Endothelial cell of umbilical vein (primary cell): ENCODE measurements around the gene SNCB. TPM values are rescaled to one million over a fixed set of nuclear protein-coding genes. Genes with fewer than 3 reads are reported as not detected.

Source experiments
- BruUV-seq: library from RNA; stranded (reverse); fragments of 400-500 nt; replicated peaks from 2 replicates; lab custom pipeline; 2021; lab: Mats Ljungman, UMichigan
- CTCF ChIA-PET: fragments of 300-600, 350-600 bp; sonication (Branson Sonifier 250); formaldehyde crosslinking; loops from one replicate; lab custom pipeline; 2021; ENCODE audit warnings: antibody characterized with exemption, inconsistent platforms; lab: Charles Lee
- POLR2A ChIA-PET: fragments of 300-600, 350-600 bp; sonication (Branson Sonifier 250); formaldehyde crosslinking; loops from one replicate; lab custom pipeline; 2021; ENCODE audit warnings: antibody characterized with exemption, inconsistent platforms; lab: Charles Lee
- DNase-seq: peaks from one replicate; pipeline ENCODE4 v3.0.0-alpha.2; 2011; ENCODE audit warnings: low read depth, low spot score
- FAIRE-seq: peaks from 2 replicates; lab custom pipeline; 2011; peaks lifted over from hg19 to GRCh38; lab: Jason Lieb, UNC
- H2AFZ ChIP-seq: 2 replicates; pipeline ENCODE4 v1.6.0; 2012; ENCODE audit warnings: low read depth, low read length, control low read depth, inconsistent platforms
- H3K27ac ChIP-seq: 2 replicates; pipeline ENCODE4 v1.5.1; 2011; ENCODE audit warnings: low read depth, mild to moderate bottlenecking, control low read depth, low read length, moderate library complexity; ENCODE audit not compliant: insufficient read depth
- H3K27me3 ChIP-seq, 2 experiments: 2 replicates each; pipeline versions ENCODE4 v1.6.0 to v1.6.1; 2011; ENCODE audit warnings: low read length in 2 of 2, mixed read lengths in 1 of 2; ENCODE audit not compliant: control insufficient read depth in 2 of 2, insufficient read depth in 2 of 2
- H3K36me3 ChIP-seq, 2 experiments: 2 replicates in 1 of 2; 3 replicates in 1 of 2; pipeline ENCODE4 v1.5.1; 2011; ENCODE audit warnings: low read length in 2 of 2, mild to moderate bottlenecking in 1 of 2, moderate library complexity in 1 of 2; ENCODE audit not compliant: control insufficient read depth in 2 of 2, insufficient read depth in 2 of 2; ENCODE audit errors: extremely low read depth in 1 of 2
- H3K4me1 ChIP-seq: 3 replicates; pipeline ENCODE4 v1.5.1; 2011; ENCODE audit warnings: mild to moderate bottlenecking, low read length; ENCODE audit not compliant: control insufficient read depth, insufficient read depth; ENCODE audit errors: extremely low read depth
- H3K4me2 ChIP-seq: 2 replicates; pipeline ENCODE4 v1.6.1; 2011; ENCODE audit warnings: low read length, control low read depth, mixed read lengths; ENCODE audit not compliant: insufficient read depth
- H3K4me3 ChIP-seq, 3 experiments: fragments of 200-600 bp in 1 of 3; sonication (generic), shearing (Covaris generic) in 1 of 3; replicated peaks in 1 of 3; 2 replicates each; pipeline ENCODE4 v1.5.1; 2011 to 2016; ENCODE audit warnings: control low read depth in 3 of 3, low read length in 3 of 3, mild to moderate bottlenecking in 2 of 3, inconsistent platforms in 1 of 3, low read depth in 1 of 3, moderate library complexity in 1 of 3; ENCODE audit not compliant: insufficient read depth in 1 of 3
- H3K79me2 ChIP-seq: 2 replicates; pipeline ENCODE4 v1.6.0; 2012; ENCODE audit warnings: low read length, inconsistent platforms; ENCODE audit not compliant: control insufficient read depth, insufficient read depth
- H3K9ac ChIP-seq: replicated peaks from 2 replicates; pipeline ENCODE3; 2011; ENCODE audit warnings: low read length, control low read depth; ENCODE audit not compliant: insufficient read depth; ENCODE audit errors: extremely low read depth
- H3K9me1 ChIP-seq: replicated peaks from 3 replicates; pipeline ENCODE4 v1.6.0; 2011; ENCODE audit warnings: mild to moderate bottlenecking, low read length; ENCODE audit not compliant: control insufficient read depth, insufficient read depth; ENCODE audit errors: extremely low read depth
- H3K9me3 ChIP-seq: replicated peaks from 2 replicates; pipeline ENCODE4 v1.5.1; 2012; ENCODE audit warnings: low read length, inconsistent platforms; ENCODE audit not compliant: control insufficient read depth, insufficient read depth
- H4K20me1 ChIP-seq: replicated peaks from 2 replicates; pipeline ENCODE3; 2011; ENCODE audit warnings: mild to moderate bottlenecking, low read length; ENCODE audit not compliant: control insufficient read depth, insufficient read depth; ENCODE audit errors: extremely low read depth
- CTCF ChIP-seq, 2 donors: IDR thresholded peaks; 1 replicate in 1 of 2; 2 replicates in 1 of 2; pipeline ENCODE4 v1.5.1; 2011; ENCODE audit warnings: low read length in 2 of 2, mild to moderate bottlenecking in 2 of 2, moderate library complexity in 2 of 2, control low read depth in 1 of 2, inconsistent platforms in 1 of 2, low read depth in 1 of 2; ENCODE audit not compliant: insufficient read depth in 1 of 2; ENCODE audit errors: extremely low read depth in 1 of 2
- EZH2 ChIP-seq: IDR thresholded peaks from 2 replicates; pipeline ENCODE4 v1.6.1; 2012; ENCODE audit warnings: borderline replicate concordance, low read depth, mild to moderate bottlenecking, moderate library complexity, low read length, inconsistent platforms; ENCODE audit not compliant: severe bottlenecking
- FOS ChIP-seq: IDR thresholded peaks from 2 replicates; pipeline ENCODE4 v1.6.1; 2011; ENCODE audit warnings: mild to moderate bottlenecking, low read length, moderate library complexity, borderline replicate concordance; ENCODE audit not compliant: insufficient read depth
- GATA2 ChIP-seq: IDR thresholded peaks from 2 replicates; pipeline ENCODE4 v1.7.0; 2011; ENCODE audit warnings: low read depth, mild to moderate bottlenecking, moderate library complexity, mixed read lengths, low read length; ENCODE audit not compliant: insufficient read length, insufficient read depth
- JUN ChIP-seq: IDR thresholded peaks from 2 replicates; pipeline ENCODE4 v1.6.1; 2011; ENCODE audit warnings: borderline replicate concordance, low read depth; ENCODE audit not compliant: insufficient read length, insufficient read depth
- MAX ChIP-seq: IDR thresholded peaks from 2 replicates; pipeline ENCODE4 v1.6.1; 2011; ENCODE audit not compliant: insufficient read depth, insufficient read length
- POLR2A ChIP-seq: IDR thresholded peaks from 2 replicates; pipeline ENCODE4 v1.6.1; 2012; ENCODE audit warnings: low read depth, mild to moderate bottlenecking, control low read depth, low read length
- dilution Hi-C: fragments of 300-500 bp; cut with MboI; formaldehyde crosslinking; loops from one replicate; pipeline ENCODE4 v1.15.0; 2019; ENCODE audit warnings: low sequenced_read_pairs; ENCODE audit not compliant: extremely low pct_ligation_motif_present
- intact Hi-C: fragments of 100-400 bp; cut with micrococcal nuclease; formaldehyde crosslinking; loops from one replicate; pipeline ENCODE4 v1.10.0; 2022
- polyA plus RNA-seq, 4 experiments: library from polyadenylated mRNA; depleted of rRNA in 3 of 4; stranded (reverse) in 3 of 4; unstranded in 1 of 4; fragments of >200 nt; gene quantifications; 2 replicates each; pipeline versions ENCODE4 v1.2.1 to v1.2.3, GENCODE V29; 2011 to 2012; ENCODE audit warnings: missing spikeins in 1 of 4
- total RNA-seq: library from RNA; stranded (reverse); gene quantifications from 2 replicates; pipeline ENCODE4 v1.2.3, GENCODE V29; 2021

SNCB gene
- total and polyA plus RNA-seq, 2 donors (not counting 3 experiments of a cell fraction or from before 2014, with no cell fraction given), result 0.08 TPM; not detected in 1

GRCh38 chr5:176646707-176647029 lies 16.3 kb upstream of the SNCB start:
- TSS peak; percentile 25 for BruUV-seq

GRCh38 chr5:176646049-176646706 lies 15.8 kb upstream of the SNCB start:
- Histone ChIP-seq H3K79me2 (peaks cover 9% of the 10 kb centered on the region), H3K4me2 (no peak overlapping the region), H4K20me1 (no peaks in the 10 kb centered on the region), H3K4me1 (peaks cover 12% of the 10 kb centered on the region), H2AFZ (peak overlapping the region; percentile 62), H3K27me3 (no peaks in the 10 kb centered on the region), H3K36me3 (no peaks in the 10 kb centered on the region), H3K4me3 (no peak overlapping the region), H3K9ac (no peak overlapping the region), H3K27ac (no peak overlapping the region), H3K9me3 (no peaks in the 10 kb centered on the region), H3K9me1 (no peaks in the 10 kb centered on the region)
- intact Hi-C loops (loop anchor here (1.0 to 2.0 kb wide), 2 partner anchors 16 to 27 kb away; partner anchors contain the start of genes EIF4E1B and SNCB), dilution Hi-C loops (no loop called here)
- BruUV-seq, result no TSS peak
- DNase-seq (no peak), FAIRE-seq (no peak)
- POLR2A ChIA-PET, result interaction anchor here (0.6 to 0.9 kb wide), 2 partner anchors 11 to 109 kb away, joined by 4 read pairs; partner anchors contain the start of gene RNF44
- TF ChIP-seq CTCF (IDR thresholded peaks at IDR 0.05; ENCODE audit: extremely low read depth in 1 of 2, insufficient read depth in 1 of 2, low read depth in 1 of 2, low read length in 2 of 2) (no peak), MAX (no peak), FOS (no peak), EZH2 (no peak)
- CTCF ChIA-PET, result interaction anchor here (1.2 to 2.4 kb wide), 9 partner anchors 12 to 916 kb away, joined by 4 to 20 read pairs (median 6); partner anchors contain the start of genes EIF4E1B and SNCB

More at GRCh38 chr5:176646707-176647029, 16.3 kb upstream of the SNCB start:
- Histone ChIP-seq H3K9me1 (no peaks in the 10 kb centered on the region), H3K4me3 (peak overlapping the region in 2 of 3 experiments; percentile 7 to 31), H3K4me1 (peaks cover 12% of the 10 kb centered on the region), H3K27me3 (no peaks in the 10 kb centered on the region), H2AFZ (peak overlapping the region; percentile 62), H4K20me1 (no peaks in the 10 kb centered on the region), H3K36me3 (no peaks in the 10 kb centered on the region), H3K4me2 (peak overlapping the region; percentile 28), H3K9ac (peak overlapping the region; percentile 36), H3K79me2 (peaks cover 9% of the 10 kb centered on the region), H3K27ac (peak overlapping the region; percentile 0), H3K9me3 (no peaks in the 10 kb centered on the region)
- ChIA-PET CTCF (interaction anchor here (1.2 to 2.4 kb wide), 10 partner anchors 11 to 917 kb away, joined by 3 to 20 read pairs (median 6); partner anchors contain the start of genes EIF4E1B and SNCB), POLR2A (interaction anchor here (0.9 to 1.6 kb wide), 3 partner anchors 14 to 109 kb away, joined by 3 to 4 read pairs (median 3); partner anchors contain the start of gene RNF44)
- intact Hi-C loops (loop anchor here (1.0 to 2.0 kb wide), 6 partner anchors 16 to 258 kb away; partner anchors contain the start of genes EIF4E1B, HIGD2A, NOP16 and RNF44), dilution Hi-C loops (no loop called here)
- FAIRE-seq (no peak), DNase-seq (no peak)
- no peak for TF ChIP-seq POLR2A
- TF ChIP-seq MAX, result no peak
- no peak for TF ChIP-seq FOS
- no peak for TF ChIP-seq EZH2
- TF ChIP-seq GATA2, result no peak
- no peak for TF ChIP-seq JUN
